SK-N-SH (cell line): Measurements from ENCODE around the gene ANKMY1.

Experiments used
- CTCF ChIP-seq: fragments of 200-600 bp; sonication (generic); IDR thresholded peaks from 2 replicates; pipeline ENCODE4 v1.6.1; 2017; ENCODE audit warnings: antibody characterized with exemption, mild to moderate bottlenecking, moderate library complexity
- MAX ChIP-seq: IDR thresholded peaks from 2 replicates; pipeline ENCODE4 v1.4.0; 2012; ENCODE audit warnings: low read depth
- MXI1 ChIP-seq: IDR thresholded peaks from 2 replicates; pipeline ENCODE4 v1.6.1; 2012; ENCODE audit warnings: mild to moderate bottlenecking, low read depth, low read length, improper control_type of control experiment
- SIN3A ChIP-seq: IDR thresholded peaks from 2 replicates; pipeline ENCODE4 v1.6.1; 2012; ENCODE audit warnings: low read depth, mild to moderate bottlenecking, low read length, moderate library complexity, borderline replicate concordance
- TAF1 ChIP-seq: IDR thresholded peaks from 2 replicates; pipeline ENCODE4 v1.6.1; 2012; ENCODE audit warnings: low read depth, mild to moderate bottlenecking, low read length, moderate library complexity, borderline replicate concordance
- TEAD4 ChIP-seq: IDR thresholded peaks from 2 replicates; pipeline ENCODE4 v1.4.0; 2012; ENCODE audit warnings: mild to moderate bottlenecking, borderline replicate concordance; ENCODE audit not compliant: insufficient read depth

GRCh38 chr2:240430595-240430994 is 127.2 kb downstream of the ANKMY1 start:
- no peak for TF ChIP-seq SIN3A
- TF ChIP-seq CTCF = no peak
- no peak for TF ChIP-seq MAX
- TF ChIP-seq MXI1 = no peak
- TF ChIP-seq TEAD4 = no peak
- TF ChIP-seq TAF1 = no peak
